Natural killer cell (primary cell): ENCODE data around the gene CDR2. TPM values are rescaled to one million over a fixed set of nuclear protein-coding genes. Genes with fewer than 3 reads are reported as not detected.

Experiments
- ATAC-seq, 3 donors: fragments of 150-1000 bp in 2 of 3; fragments of 200-7000 bp in 1 of 3; cut with Tn5 transposase; 1 replicate in 1 of 3; 2 replicates in 2 of 3; pipeline ENCODE4 v1.10.0; 2021; ENCODE audit warnings: mild to moderate bottlenecking in 2 of 3, moderate library complexity in 2 of 3
- DNase-seq, 2 donors: peaks; one replicate each; pipeline versions ENCODE4 v3.0.0 to v3.0.0-alpha.2; 2013 to 2021; ENCODE audit warnings: mixed read lengths in 1 of 2
- H3K27ac ChIP-seq: one replicate; pipeline ENCODE4 v1.5.1; 2013; ENCODE audit warnings: mild to moderate bottlenecking, low read length
- H3K27me3 ChIP-seq: one replicate; pipeline ENCODE4 v1.6.1; 2013; ENCODE audit warnings: low read length; ENCODE audit not compliant: control insufficient read depth, insufficient read depth
- H3K36me3 ChIP-seq: one replicate; pipeline ENCODE4 v1.6.1; 2013; ENCODE audit warnings: low read length; ENCODE audit not compliant: control insufficient read depth, insufficient read depth
- H3K4me1 ChIP-seq: one replicate; pipeline ENCODE4 v1.6.1; 2013; ENCODE audit warnings: low read length; ENCODE audit not compliant: control insufficient read depth, insufficient read depth
- H3K4me3 ChIP-seq: one replicate; pipeline ENCODE4 v1.5.1; 2013; ENCODE audit warnings: low read length
- H3K9me3 ChIP-seq: one replicate; pipeline ENCODE4 v1.6.1; 2013; ENCODE audit warnings: low read length; ENCODE audit not compliant: control insufficient read depth, insufficient read depth
- H3K27ac Mint-ChIP-seq, 2 donors: one replicate each; pipeline ENCODE4 v1.8.0; 2022; ENCODE audit warnings: mild to moderate bottlenecking in 2 of 2, mixed read lengths in 2 of 2, moderate library complexity in 1 of 2
- H3K27me3 Mint-ChIP-seq, 2 donors: one replicate each; pipeline ENCODE4 v1.8.0; 2022; ENCODE audit warnings: low read depth in 2 of 2, mixed read lengths in 2 of 2
- H3K36me3 Mint-ChIP-seq: one replicate; pipeline ENCODE4 v1.8.0; 2022; ENCODE audit warnings: mixed read lengths
- H3K4me1 Mint-ChIP-seq, 2 donors: one replicate each; pipeline ENCODE4 v1.8.0; 2022; ENCODE audit warnings: mixed read lengths in 2 of 2
- H3K4me3 Mint-ChIP-seq: one replicate; pipeline ENCODE4 v1.8.0; 2022; ENCODE audit warnings: mild to moderate bottlenecking, moderate library complexity, mixed read lengths
- H3K9me3 Mint-ChIP-seq, 2 donors: one replicate each; pipeline ENCODE4 v1.8.0; 2022; ENCODE audit warnings: mixed read lengths in 2 of 2
- WGBS: methylation state at CpG from one replicate; pipeline ENCODE4 v1.1.7; 2013; ENCODE audit warnings: missing lambda C conversion rate; ENCODE audit not compliant: insufficient coverage; 5-methylcytosine and 5-hydroxymethylcytosine counted together
- intact Hi-C: fragments of 100-400 bp; cut with micrococcal nuclease; formaldehyde crosslinking; loops from one replicate; pipeline ENCODE4 v1.14.2; 2022
- total RNA-seq, 4 donors: library from RNA; stranded (reverse); fragments of 120-200 nt in 1 of 4; gene quantifications; one replicate each; pipeline versions ENCODE4 v1.2.3 to v1.2.4, GENCODE V29; 2013 to 2022
- TF ChIP-seq, protein P1 (sequence below): fragments of 200-600 bp; IDR thresholded peaks from one replicate; pipeline ENCODE4 v1.8.0; 2022; ENCODE audit warnings: antibody characterized with exemption

The CDR2 gene
- total RNA-seq, 3 donors from 2014 or later (not counting 1 experiment from before 2014, with no cell fraction given), result 11.2 to 24.3 (median 19.4) TPM

- H3K4me3 Mint-ChIP-seq, result no peak overlapping the region
Observed at GRCh38 chr16:22355487-22355908, 18.9 kb downstream of the CDR2 start.

GRCh38 chr16:22353933-22354541, 20.4 kb downstream of the CDR2 start:
- no peaks in the 10 kb centered on the region for H3K27me3 ChIP-seq
- no peak for DNase-seq
- H3K9me3 ChIP-seq, result no peaks in the 10 kb centered on the region
- Mint-ChIP-seq H3K27ac (peak overlapping the region in 1 of 2 donors; percentile 36), H3K36me3 (no peaks in the 10 kb centered on the region), H3K4me3 (no peak overlapping the region), H3K27me3 (no peaks in the 10 kb centered on the region), H3K4me1 (peaks cover 17 to 22% of the 10 kb centered on the region in 2 donors), H3K9me3 (no peaks in the 10 kb centered on the region)
- H3K4me1 ChIP-seq, result peaks cover 19% of the 10 kb centered on the region
- intact Hi-C loops, result no loop called here
- H3K27ac ChIP-seq, result no peak overlapping the region
- no peak for ATAC-seq
- TF ChIP-seq, protein P1, sequence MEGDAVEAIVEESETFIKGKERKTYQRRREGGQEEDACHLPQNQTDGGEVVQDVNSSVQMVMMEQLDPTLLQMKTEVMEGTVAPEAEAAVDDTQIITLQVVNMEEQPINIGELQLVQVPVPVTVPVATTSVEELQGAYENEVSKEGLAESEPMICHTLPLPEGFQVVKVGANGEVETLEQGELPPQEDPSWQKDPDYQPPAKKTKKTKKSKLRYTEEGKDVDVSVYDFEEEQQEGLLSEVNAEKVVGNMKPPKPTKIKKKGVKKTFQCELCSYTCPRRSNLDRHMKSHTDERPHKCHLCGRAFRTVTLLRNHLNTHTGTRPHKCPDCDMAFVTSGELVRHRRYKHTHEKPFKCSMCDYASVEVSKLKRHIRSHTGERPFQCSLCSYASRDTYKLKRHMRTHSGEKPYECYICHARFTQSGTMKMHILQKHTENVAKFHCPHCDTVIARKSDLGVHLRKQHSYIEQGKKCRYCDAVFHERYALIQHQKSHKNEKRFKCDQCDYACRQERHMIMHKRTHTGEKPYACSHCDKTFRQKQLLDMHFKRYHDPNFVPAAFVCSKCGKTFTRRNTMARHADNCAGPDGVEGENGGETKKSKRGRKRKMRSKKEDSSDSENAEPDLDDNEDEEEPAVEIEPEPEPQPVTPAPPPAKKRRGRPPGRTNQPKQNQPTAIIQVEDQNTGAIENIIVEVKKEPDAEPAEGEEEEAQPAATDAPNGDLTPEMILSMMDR, result no peak
- no peak overlapping the region for H3K4me3 ChIP-seq
- 88% methylated on average over 4 of the region's 5 CpGs for WGBS
- H3K36me3 ChIP-seq, result peaks cover 5% of the 10 kb centered on the region

More at GRCh38 chr16:22355487-22355908, 18.9 kb downstream of the CDR2 start:
- no peaks in the 10 kb centered on the region for H3K9me3 ChIP-seq
- H3K4me3 ChIP-seq, result no peak overlapping the region
- no peaks in the 10 kb centered on the region for H3K27me3 ChIP-seq
- Mint-ChIP-seq H3K27ac (peak overlapping the region; percentile 4 to 37), H3K9me3 (no peaks in the 10 kb centered on the region), H3K27me3 (no peaks in the 10 kb centered on the region), H3K36me3 (no peaks in the 10 kb centered on the region), H3K4me1 (peaks cover 17 to 27% of the 10 kb centered on the region in 2 donors)
- TF ChIP-seq, protein P1, result no peak
- H3K4me1 ChIP-seq, result peaks cover 19% of the 10 kb centered on the region
- DNase-seq (peak in 1 of 2 donors; percentile 45), ATAC-seq (no peak)
- no peak overlapping the region for H3K27ac ChIP-seq
- intact Hi-C loops, result no loop called here
- no peaks in the 10 kb centered on the region for H3K36me3 ChIP-seq

DNA sequence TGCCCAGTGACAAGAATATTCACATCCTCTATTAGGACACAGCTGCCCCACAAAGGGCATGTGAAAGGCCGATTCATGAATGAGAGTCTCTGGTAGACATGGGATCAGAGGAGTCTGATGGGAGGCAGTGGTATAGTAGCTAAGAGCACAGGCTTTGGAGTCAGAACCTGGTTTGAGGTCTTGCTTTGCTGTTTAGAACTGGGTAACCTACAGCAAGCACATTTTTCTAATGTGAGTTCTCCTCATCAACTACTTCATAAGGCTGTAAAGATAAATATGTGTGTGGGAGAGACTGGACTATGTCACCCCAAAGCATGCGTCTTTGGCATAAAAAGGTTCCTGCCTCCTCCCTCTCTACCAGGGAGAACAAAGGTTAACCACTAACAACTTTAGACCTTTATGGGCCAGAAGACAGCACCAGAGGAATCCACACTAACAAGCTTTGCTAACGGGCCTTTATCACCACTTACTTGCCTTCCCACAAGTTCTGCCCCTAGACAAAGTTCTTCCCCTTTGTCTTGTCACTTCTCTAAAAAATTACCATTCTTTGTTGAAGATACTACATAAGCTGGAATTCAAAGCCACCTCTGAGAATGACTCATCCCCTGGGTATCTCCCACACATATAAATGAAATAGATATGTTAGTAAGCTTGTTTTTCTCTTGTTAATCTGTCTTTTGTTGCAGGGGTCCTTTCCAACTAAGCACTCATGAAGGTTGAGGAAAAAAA, 21.1 kb downstream of the CDR2 start:
- no peaks in the 10 kb centered on the region for H3K27me3 Mint-ChIP-seq
- no peaks in the 10 kb centered on the region for H3K9me3 Mint-ChIP-seq
- TF ChIP-seq, protein P1, result no peak
- no peaks in the 10 kb centered on the region for H3K36me3 Mint-ChIP-seq
- Histone ChIP-seq H3K4me3 (no peak overlapping the region), H3K9me3 (no peaks in the 10 kb centered on the region), H3K36me3 (peaks cover 11% of the 10 kb centered on the region), H3K27me3 (no peaks in the 10 kb centered on the region), H3K27ac (peak overlapping the region; percentile 20), H3K4me1 (peaks cover 19% of the 10 kb centered on the region)
- DNase-seq, result peak in 1 of 2 donors; percentile 58
- H3K4me3 Mint-ChIP-seq, result no peak overlapping the region
- intact Hi-C loops, result no loop called here
- WGBS, result 30% methylated on average over 3 of the region's 3 CpGs
- ATAC-seq, result peak; percentile 12 to 30 (median 22)
- H3K4me1 Mint-ChIP-seq, result peaks cover 16 to 18% of the 10 kb centered on the region in 2 donors
- H3K27ac Mint-ChIP-seq, result peak overlapping the region; percentile 29 to 36
